HepG2 (cell line): ENCODE data around the gene PYGB. TPM values are rescaled to one million over a fixed set of nuclear protein-coding genes. Genes with fewer than 3 reads are reported as not detected.

ENCODE experiments used
- CENPBD1 ChIP-seq: sonication (generic); formaldehyde crosslinking; IDR thresholded peaks from 2 replicates; pipeline ENCODE4 v1.8.0; 2022; ENCODE audit warnings: missing genetic modification reagents, low read depth, mild to moderate bottlenecking, borderline replicate concordance
- CREB3 ChIP-seq: sonication (generic); formaldehyde crosslinking; IDR thresholded peaks from 2 replicates; pipeline ENCODE4 v1.5.0; 2020; ENCODE audit warnings: missing genetic modification reagents
- DNMT3B ChIP-seq: conservative IDR thresholded peaks from 2 replicates; pipeline ENCODE4 v1.6.1; 2016; ENCODE audit warnings: missing biosample characterization, control low read depth
- PHB2 ChIP-seq: fragments of 450-650 bp; IDR thresholded peaks from 2 replicates; pipeline ENCODE4 v1.6.1; 2018; ENCODE audit not compliant: partially characterized antibody
- TBX3 ChIP-seq: fragments of 450-650 bp; IDR thresholded peaks from 2 replicates; pipeline ENCODE4 v1.6.1; 2017; ENCODE audit warnings: antibody characterized with exemption, mild to moderate bottlenecking, inconsistent platforms, borderline replicate concordance
- U2AF1 ChIP-seq: fragments of 200-400 bp; formaldehyde crosslinking; optimal IDR thresholded peaks from 2 replicates; pipeline ENCODE3; 2017; ENCODE audit warnings: mild to moderate bottlenecking, low read depth, low read length
- YY1 ChIP-seq: IDR thresholded peaks from 2 replicates; pipeline ENCODE4 v1.6.1; 2011; ENCODE audit warnings: low read length, low read depth, moderate library complexity, mild to moderate bottlenecking; ENCODE audit not compliant: insufficient read depth, insufficient replicate concordance
- ZFY ChIP-seq: sonication (generic); formaldehyde crosslinking; IDR thresholded peaks from 2 replicates; pipeline ENCODE4 v1.4.0; 2020; ENCODE audit warnings: missing genetic modification reagents
- ZNF101 ChIP-seq: sonication (generic); formaldehyde crosslinking; IDR thresholded peaks from 2 replicates; pipeline ENCODE4 v1.4.0; 2020; ENCODE audit warnings: mild to moderate bottlenecking, low read depth, missing genetic modification reagents, borderline replicate concordance
- ZNF782 ChIP-seq: sonication (generic); formaldehyde crosslinking; IDR thresholded peaks from 2 replicates; pipeline ENCODE4 v1.4.0; 2020; ENCODE audit warnings: missing genetic modification reagents, mild to moderate bottlenecking, borderline replicate concordance
- polyA plus RNA-seq, 8 experiments: library from polyadenylated mRNA; depleted of rRNA in 3 of 8; stranded (reverse) in 7 of 8; unstranded in 1 of 8; fragments of >200 nt; fragmentation: Illumina TruSeq in 4 of 8; extraction: Trizol in 4 of 8; gene quantifications; 2 replicates each; pipeline versions ENCODE4 v1.2.1 to v1.2.3, GENCODE V29; 2011 to 2016; ENCODE audit warnings: low read depth in 4 of 8, missing spikeins in 1 of 8, mixed read lengths in 1 of 8; ENCODE audit not compliant: insufficient read depth in 1 of 8
- total RNA-seq, 5 experiments: library from RNA; depleted of rRNA; stranded (reverse); fragments of >200 nt; fragmentation: Illumina TruSeq; extraction: Trizol; gene quantifications; 2 replicates each; pipeline ENCODE4 v1.2.3, GENCODE V29; 2016; ENCODE audit warnings: low read depth in 1 of 5
- TF ChIP-seq, protein P1 (sequence below), 2 experiments: sonication (generic) in 1 of 2; formaldehyde crosslinking in 1 of 2; IDR thresholded peaks; 2 replicates each; pipeline versions ENCODE4 v1.6.1 to v1.9.0; 2014 to 2022; ENCODE audit warnings: antibody characterized with exemption in 1 of 2, borderline replicate concordance in 1 of 2, inconsistent platforms in 1 of 2, low read depth in 1 of 2, missing genetic modification reagents in 1 of 2
- TF ChIP-seq, protein P2 (sequence below), 2 experiments: sonication (generic) in 1 of 2; formaldehyde crosslinking in 1 of 2; IDR thresholded peaks; 2 replicates each; pipeline versions ENCODE4 v1.4.0 to v1.6.1; 2018 to 2020; ENCODE audit warnings: missing genetic modification reagents in 2 of 2, borderline replicate concordance in 1 of 2, low read depth in 1 of 2, mild to moderate bottlenecking in 1 of 2, missing biosample characterization in 1 of 2
- TF ChIP-seq, protein P3 (sequence below): sonication (generic); formaldehyde crosslinking; IDR thresholded peaks from 2 replicates; pipeline ENCODE4 v1.4.0; 2020; ENCODE audit warnings: missing genetic modification reagents
- TF ChIP-seq, protein P4 (sequence below): IDR thresholded peaks from 2 replicates; pipeline ENCODE4 v1.6.1; 2016; ENCODE audit warnings: missing biosample characterization, missing genetic modification reagents, low read depth

PYGB gene
- total and polyA plus RNA-seq, 2 of the 13 experiments (the other 11 are each of a cell fraction or from before 2014, with no cell fraction given), result 24.2 to 86.3 TPM

- TF ChIP-seq, protein P1, sequence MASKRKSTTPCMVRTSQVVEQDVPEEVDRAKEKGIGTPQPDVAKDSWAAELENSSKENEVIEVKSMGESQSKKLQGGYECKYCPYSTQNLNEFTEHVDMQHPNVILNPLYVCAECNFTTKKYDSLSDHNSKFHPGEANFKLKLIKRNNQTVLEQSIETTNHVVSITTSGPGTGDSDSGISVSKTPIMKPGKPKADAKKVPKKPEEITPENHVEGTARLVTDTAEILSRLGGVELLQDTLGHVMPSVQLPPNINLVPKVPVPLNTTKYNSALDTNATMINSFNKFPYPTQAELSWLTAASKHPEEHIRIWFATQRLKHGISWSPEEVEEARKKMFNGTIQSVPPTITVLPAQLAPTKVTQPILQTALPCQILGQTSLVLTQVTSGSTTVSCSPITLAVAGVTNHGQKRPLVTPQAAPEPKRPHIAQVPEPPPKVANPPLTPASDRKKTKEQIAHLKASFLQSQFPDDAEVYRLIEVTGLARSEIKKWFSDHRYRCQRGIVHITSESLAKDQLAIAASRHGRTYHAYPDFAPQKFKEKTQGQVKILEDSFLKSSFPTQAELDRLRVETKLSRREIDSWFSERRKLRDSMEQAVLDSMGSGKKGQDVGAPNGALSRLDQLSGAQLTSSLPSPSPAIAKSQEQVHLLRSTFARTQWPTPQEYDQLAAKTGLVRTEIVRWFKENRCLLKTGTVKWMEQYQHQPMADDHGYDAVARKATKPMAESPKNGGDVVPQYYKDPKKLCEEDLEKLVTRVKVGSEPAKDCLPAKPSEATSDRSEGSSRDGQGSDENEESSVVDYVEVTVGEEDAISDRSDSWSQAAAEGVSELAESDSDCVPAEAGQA (IDR thresholded peaks at IDR 0.05; ENCODE audit: low read depth), result no peak; the same call in 1 of the 2 replicates
- TF ChIP-seq, protein P1 (CRISPR knock-in tag; IDR thresholded peaks at IDR 0.05; ENCODE audit: borderline replicate concordance), result no peak
- TF ChIP-seq TBX3 (peak; percentile 44; the same call in 1 of the 2 replicates), PHB2 (no peak), CENPBD1 (no peak), DNMT3B (CRISPR knock-in tag) (no peak; the same call in 1 of the 2 replicates), YY1 (no peak), ZFY (CRISPR knock-in tag) (peak; percentile 29; the same call in 1 of the 2 replicates), CREB3 (no peak), ZNF782 (CRISPR knock-in tag) (peak; percentile 85; the same call in 1 of the 2 replicates), ZNF101 (CRISPR knock-in tag) (no peak), U2AF1 (no peak)
- TF ChIP-seq, protein P2, sequence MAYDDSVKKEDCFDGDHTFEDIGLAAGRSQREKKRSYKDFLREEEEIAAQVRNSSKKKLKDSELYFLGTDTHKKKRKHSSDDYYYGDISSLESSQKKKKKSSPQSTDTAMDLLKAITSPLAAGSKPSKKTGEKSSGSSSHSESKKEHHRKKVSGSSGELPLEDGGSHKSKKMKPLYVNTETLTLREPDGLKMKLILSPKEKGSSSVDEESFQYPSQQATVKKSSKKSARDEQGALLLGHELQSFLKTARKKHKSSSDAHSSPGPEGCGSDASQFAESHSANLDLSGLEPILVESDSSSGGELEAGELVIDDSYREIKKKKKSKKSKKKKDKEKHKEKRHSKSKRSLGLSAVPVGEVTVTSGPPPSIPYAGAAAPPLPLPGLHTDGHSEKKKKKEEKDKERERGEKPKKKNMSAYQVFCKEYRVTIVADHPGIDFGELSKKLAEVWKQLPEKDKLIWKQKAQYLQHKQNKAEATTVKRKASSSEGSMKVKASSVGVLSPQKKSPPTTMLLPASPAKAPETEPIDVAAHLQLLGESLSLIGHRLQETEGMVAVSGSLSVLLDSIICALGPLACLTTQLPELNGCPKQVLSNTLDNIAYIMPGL (CRISPR knock-in tag; IDR thresholded peaks at IDR 0.05; ENCODE audit: borderline replicate concordance in 1 of 2, low read depth in 1 of 2), result peak; percentile 74 to 78; a peak in 3 of 4 replicates
- TF ChIP-seq, protein P3, sequence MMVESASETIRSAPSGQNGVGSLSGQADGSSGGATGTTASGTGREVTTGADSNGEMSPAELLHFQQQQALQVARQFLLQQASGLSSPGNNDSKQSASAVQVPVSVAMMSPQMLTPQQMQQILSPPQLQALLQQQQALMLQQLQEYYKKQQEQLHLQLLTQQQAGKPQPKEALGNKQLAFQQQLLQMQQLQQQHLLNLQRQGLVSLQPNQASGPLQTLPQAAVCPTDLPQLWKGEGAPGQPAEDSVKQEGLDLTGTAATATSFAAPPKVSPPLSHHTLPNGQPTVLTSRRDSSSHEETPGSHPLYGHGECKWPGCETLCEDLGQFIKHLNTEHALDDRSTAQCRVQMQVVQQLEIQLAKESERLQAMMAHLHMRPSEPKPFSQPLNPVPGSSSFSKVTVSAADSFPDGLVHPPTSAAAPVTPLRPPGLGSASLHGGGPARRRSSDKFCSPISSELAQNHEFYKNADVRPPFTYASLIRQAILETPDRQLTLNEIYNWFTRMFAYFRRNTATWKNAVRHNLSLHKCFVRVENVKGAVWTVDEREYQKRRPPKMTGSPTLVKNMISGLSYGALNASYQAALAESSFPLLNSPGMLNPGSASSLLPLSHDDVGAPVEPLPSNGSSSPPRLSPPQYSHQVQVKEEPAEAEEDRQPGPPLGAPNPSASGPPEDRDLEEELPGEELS (CRISPR knock-in tag), result peak; percentile 79; the same call in 1 of the 2 replicates
- TF ChIP-seq, protein P4, sequence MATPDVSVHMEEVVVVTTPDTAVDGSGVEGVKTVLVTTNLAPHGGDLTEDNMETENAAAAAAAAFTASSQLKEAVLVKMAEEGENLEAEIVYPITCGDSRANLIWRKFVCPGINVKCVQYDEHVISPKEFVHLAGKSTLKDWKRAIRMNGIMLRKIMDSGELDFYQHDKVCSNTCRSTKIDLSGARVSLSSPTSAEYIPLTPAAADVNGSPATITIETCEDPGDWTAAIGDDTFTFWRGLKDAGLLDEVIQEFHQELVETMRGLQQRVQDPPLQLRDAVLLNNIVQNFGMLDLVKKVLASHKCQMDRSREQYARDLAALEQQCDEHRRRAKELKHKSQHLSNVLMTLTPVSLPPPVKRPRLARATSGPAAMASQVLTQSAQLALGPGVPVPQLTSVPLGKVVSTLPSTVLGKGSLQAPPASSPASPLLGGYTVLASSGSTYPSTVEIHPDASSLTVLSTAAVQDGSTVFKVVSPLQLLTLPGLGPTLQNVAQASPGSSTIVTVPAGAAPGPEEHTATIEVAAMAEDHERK (CRISPR knock-in tag), result 0 out of 2 replicates have a peak, but pooled peaks have one; percentile 23
Observed at GRCh38 chr20:25310268-25310920, 62.5 kb downstream of the PYGB start (continued).
